IMR-90 (cell line): ENCODE measurements around the gene ADCY9. TPM values are rescaled to one million over a fixed set of nuclear protein-coding genes. Genes with fewer than 3 reads are reported as not detected.

Source experiments
- ATAC-seq: fragments of 200-7000 bp; cut with Tn5 transposase; 2 replicates; pipeline ENCODE4 v1.9.1; 2020; ENCODE audit warnings: low read depth, mild to moderate bottlenecking, moderate library complexity
- BruUV-seq: library from RNA; stranded (reverse); fragments of 400-500 nt; replicated peaks from 2 replicates; lab custom pipeline; 2021; lab: Mats Ljungman, UMichigan
- CTCF ChIA-PET: fragments of 300-600 bp; formaldehyde crosslinking; extraction: SDS; loops from one replicate; lab custom pipeline; 2021; ENCODE audit warnings: antibody characterized with exemption; lab: Yijun Ruan, JAX
- POLR2A ChIA-PET: fragments of 300-600 bp; sonication (Branson Sonifier 250); formaldehyde crosslinking; loops from one replicate; lab custom pipeline; 2022; ENCODE audit warnings: antibody characterized with exemption; ENCODE audit not compliant: unreplicated experiment; lab: Charles Lee
- DNase-seq: peaks from one replicate; pipeline ENCODE4 v3.0.0; 2013
- H2AFZ ChIP-seq: replicated peaks from 2 replicates; pipeline ENCODE3; 2013; ENCODE audit warnings: low read length, mild to moderate bottlenecking; ENCODE audit not compliant: poor library complexity
- H2AK5ac ChIP-seq: 2 replicates; pipeline ENCODE4 v1.6.1; 2013; ENCODE audit warnings: low read depth, low read length, inconsistent platforms
- H2AK9ac ChIP-seq: replicated peaks from 2 replicates; pipeline ENCODE3; 2013; ENCODE audit warnings: mild to moderate bottlenecking, low read depth, low read length, moderate library complexity; ENCODE audit not compliant: poor library complexity
- H2BK120ac ChIP-seq: 2 replicates; pipeline ENCODE4 v1.6.1; 2013; ENCODE audit warnings: low read depth, low read length, inconsistent platforms
- H2BK15ac ChIP-seq: 3 replicates; pipeline ENCODE4 v1.6.1; 2013; ENCODE audit warnings: low read depth, low read length, inconsistent platforms
- H2BK20ac ChIP-seq: 2 replicates; pipeline ENCODE4 v1.6.1; 2013; ENCODE audit warnings: low read depth, mild to moderate bottlenecking, inconsistent platforms, low read length, moderate library complexity
- H2BK5ac ChIP-seq: 2 replicates; pipeline ENCODE4 v1.6.1; 2013; ENCODE audit warnings: mild to moderate bottlenecking, low read depth, low read length, inconsistent platforms; ENCODE audit not compliant: poor library complexity, severe bottlenecking
- H3K14ac ChIP-seq: replicated peaks from 2 replicates; pipeline ENCODE4 v1.6.1; 2013; ENCODE audit warnings: low read depth, low read length, inconsistent platforms
- H3K18ac ChIP-seq: 2 replicates; pipeline ENCODE4 v1.6.1; 2013; ENCODE audit warnings: low read depth, low read length, control low read depth
- H3K23ac ChIP-seq: 2 replicates; pipeline ENCODE4 v1.6.1; 2013; ENCODE audit warnings: low read depth, low read length, inconsistent platforms
- H3K27ac ChIP-seq: 2 replicates; pipeline ENCODE4 v1.5.1; 2013; ENCODE audit warnings: mild to moderate bottlenecking, control low read depth, low read length; ENCODE audit not compliant: insufficient read depth
- H3K27me3 ChIP-seq: 2 replicates; pipeline ENCODE4 v1.6.1; 2013; ENCODE audit warnings: low read length; ENCODE audit not compliant: control insufficient read depth, insufficient read depth
- H3K36me3 ChIP-seq: 2 replicates; pipeline ENCODE4 v1.6.1; 2013; ENCODE audit warnings: low read length, mixed read lengths; ENCODE audit not compliant: control insufficient read depth, insufficient read depth
- H3K4ac ChIP-seq: 2 replicates; pipeline ENCODE4 v1.6.1; 2013; ENCODE audit warnings: low read depth, low read length, inconsistent platforms
- H3K4me1 ChIP-seq: 2 replicates; pipeline ENCODE4 v1.6.1; 2013; ENCODE audit warnings: low read length, mixed read lengths; ENCODE audit not compliant: control insufficient read depth, insufficient read depth
- H3K4me2 ChIP-seq: 2 replicates; pipeline ENCODE4 v1.6.1; 2013; ENCODE audit warnings: low read depth, mild to moderate bottlenecking, control low read depth, low read length, moderate library complexity
- H3K4me3 ChIP-seq: 2 replicates; pipeline ENCODE4 v1.5.1; 2013; ENCODE audit warnings: low read depth, mild to moderate bottlenecking, control low read depth, low read length, moderate library complexity; ENCODE audit not compliant: insufficient read depth
- H3K56ac ChIP-seq: 2 replicates; pipeline ENCODE4 v1.6.1; 2013; ENCODE audit warnings: low read length, inconsistent platforms; ENCODE audit not compliant: insufficient read depth; ENCODE audit errors: extremely low read depth
- H3K79me1 ChIP-seq, 2 experiments: 2 replicates each; pipeline ENCODE4 v1.6.1; 2013; ENCODE audit warnings: low read length in 2 of 2, inconsistent platforms in 1 of 2, low read depth in 1 of 2
- H3K9ac ChIP-seq: 2 replicates; pipeline ENCODE4 v1.6.1; 2013; ENCODE audit warnings: low read depth, low read length, control low read depth
- H3K9me1 ChIP-seq: 2 replicates; pipeline ENCODE4 v1.6.1; 2013; ENCODE audit warnings: low read length, inconsistent platforms; ENCODE audit not compliant: insufficient read depth
- H3K9me3 ChIP-seq: 2 replicates; pipeline ENCODE4 v1.6.1; 2013; ENCODE audit warnings: low read length; ENCODE audit not compliant: control insufficient read depth, insufficient read depth
- H4K20me1 ChIP-seq: 2 replicates; pipeline ENCODE4 v1.6.1; 2013; ENCODE audit warnings: low read length, inconsistent platforms; ENCODE audit not compliant: insufficient read depth
- H4K5ac ChIP-seq: 2 replicates; pipeline ENCODE4 v1.6.1; 2013; ENCODE audit warnings: mild to moderate bottlenecking, low read depth, low read length, control low read depth
- H4K8ac ChIP-seq, 2 experiments: 2 replicates each; pipeline ENCODE4 v1.6.1; 2013; ENCODE audit warnings: low read depth in 2 of 2, low read length in 2 of 2, control low read depth in 1 of 2, inconsistent platforms in 1 of 2
- H4K91ac ChIP-seq: 2 replicates; pipeline ENCODE4 v1.6.1; 2013; ENCODE audit warnings: low read depth, low read length, inconsistent platforms; ENCODE audit not compliant: insufficient read depth
- CEBPB ChIP-seq: IDR thresholded peaks from 2 replicates; pipeline ENCODE4 v1.6.1; 2012; ENCODE audit warnings: low read depth, low read length, improper control_type of control experiment
- CTCF ChIP-seq: conservative IDR thresholded peaks from 2 replicates; pipeline ENCODE4 v1.5.1; 2012; ENCODE audit warnings: mild to moderate bottlenecking, low read depth, low read length, improper control_type of control experiment
- FOS ChIP-seq: fragments of 150-350 bp; IDR thresholded peaks from 2 replicates; pipeline ENCODE4 v1.6.1; 2016; ENCODE audit warnings: low read depth, low read length
- MAZ ChIP-seq: IDR thresholded peaks from 2 replicates; pipeline ENCODE4 v1.6.1; 2012; ENCODE audit warnings: low read depth, mild to moderate bottlenecking, low read length, improper control_type of control experiment, moderate library complexity, borderline replicate concordance
- MXI1 ChIP-seq: IDR thresholded peaks from 2 replicates; pipeline ENCODE4 v1.6.1; 2012; ENCODE audit warnings: low read depth, mild to moderate bottlenecking, low read length, moderate library complexity, borderline replicate concordance
- NFE2L2 ChIP-seq: fragments of 150-350 bp; IDR thresholded peaks from 2 replicates; pipeline ENCODE4 v1.6.1; 2016; ENCODE audit warnings: low read depth, mild to moderate bottlenecking, low read length
- RFX5 ChIP-seq: IDR thresholded peaks from 2 replicates; pipeline ENCODE4 v1.8.0; 2012; ENCODE audit warnings: low read depth, mild to moderate bottlenecking, low read length, moderate library complexity
- WGBS, 2 experiments: methylation state at CpG; one replicate each; pipeline versions ENCODE4 v1.1.5 to v1.1.7; 2013; ENCODE audit warnings: missing lambda C conversion rate in 2 of 2; ENCODE audit not compliant: insufficient read length in 1 of 2; ENCODE audit errors: extremely low coverage in 2 of 2; 5-methylcytosine and 5-hydroxymethylcytosine counted together
- dilution Hi-C: fragments of 300-500 bp; cut with HindIII; formaldehyde crosslinking; loops from one replicate; pipeline ENCODE4 v1.14.3; 2018; ENCODE audit warnings: low sequenced_read_pairs; ENCODE audit not compliant: unreplicated experiment
- in situ Hi-C: fragments of 300-500 bp; cut with MboI; formaldehyde crosslinking; loops from 3 replicates; pipeline ENCODE4 v1.14.3; 2019; ENCODE audit warnings: low sequenced_read_pairs, inconsistent platforms, mixed read lengths
- intact Hi-C: fragments of 100-400 bp; cut with micrococcal nuclease; formaldehyde crosslinking; loops from 2 replicates; pipeline ENCODE4 v1.10.0; 2022
- polyA plus RNA-seq, 3 experiments: library from polyadenylated mRNA; depleted of rRNA; stranded (reverse); fragments of >200 nt; gene quantifications; 2 replicates each; pipeline ENCODE4 v1.2.3, GENCODE V29; 2012; ENCODE audit warnings: low replicate concordance in 1 of 3
- total RNA-seq: library from RNA; depleted of rRNA; stranded (reverse); fragments of >200 nt; gene quantifications from 2 replicates; pipeline ENCODE4 v1.2.3, GENCODE V29; 2012
- TF ChIP-seq, protein P1 (sequence below): fragments of 150-350 bp; IDR thresholded peaks from 2 replicates; pipeline ENCODE4 v1.6.1; 2016; ENCODE audit warnings: low read depth, mild to moderate bottlenecking, low read length, moderate library complexity, borderline replicate concordance

The ADCY9 gene
- total and polyA plus RNA-seq, 2 of the 4 experiments (the other 2 are of a cell fraction), result 5.4 to 12.5 TPM

GRCh38 chr16:4077174-4077649 is 39.0 kb downstream of the ADCY9 start:
- H3K56ac ChIP-seq, result no peak overlapping the region
- H2BK15ac ChIP-seq, result no peak overlapping the region
- DNase-seq (no peak), ATAC-seq (no peak)
- no peak overlapping the region for H3K27ac ChIP-seq
- H2AFZ ChIP-seq, result no peak overlapping the region
- peaks cover 8% of the 10 kb centered on the region; the same call in 1 of the 2 replicates for H4K20me1 ChIP-seq
- H3K4ac ChIP-seq, result no peak overlapping the region
- H3K18ac ChIP-seq, result no peak overlapping the region
- H3K36me3 ChIP-seq, result peaks cover 2% of the 10 kb centered on the region; the same call in 1 of the 2 replicates
- H2BK20ac ChIP-seq, result no peak overlapping the region
- no TSS peak for BruUV-seq
- no peak overlapping the region for H2BK120ac ChIP-seq
- no peak overlapping the region for H3K14ac ChIP-seq
- H3K79me1 ChIP-seq, result peaks cover 13 to 76% of the 10 kb centered on the region in 2 experiments
- no peak overlapping the region for H3K23ac ChIP-seq
- TF ChIP-seq CTCF (no peak), FOS (no peak), MAZ (no peak), MXI1 (no peak), RFX5 (no peak), NFE2L2 (no peak), CEBPB (no peak)
- TF ChIP-seq, protein P1, sequence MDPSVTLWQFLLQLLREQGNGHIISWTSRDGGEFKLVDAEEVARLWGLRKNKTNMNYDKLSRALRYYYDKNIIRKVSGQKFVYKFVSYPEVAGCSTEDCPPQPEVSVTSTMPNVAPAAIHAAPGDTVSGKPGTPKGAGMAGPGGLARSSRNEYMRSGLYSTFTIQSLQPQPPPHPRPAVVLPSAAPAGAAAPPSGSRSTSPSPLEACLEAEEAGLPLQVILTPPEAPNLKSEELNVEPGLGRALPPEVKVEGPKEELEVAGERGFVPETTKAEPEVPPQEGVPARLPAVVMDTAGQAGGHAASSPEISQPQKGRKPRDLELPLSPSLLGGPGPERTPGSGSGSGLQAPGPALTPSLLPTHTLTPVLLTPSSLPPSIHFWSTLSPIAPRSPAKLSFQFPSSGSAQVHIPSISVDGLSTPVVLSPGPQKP, result no peak
- peaks cover 4% of the 10 kb centered on the region; the same call in 1 of the 2 replicates for H3K9me1 ChIP-seq
- no peaks in the 10 kb centered on the region for H3K27me3 ChIP-seq
- dilution Hi-C loops (no loop called here), intact Hi-C loops (no loop called here), in situ Hi-C loops (no loop called here)
- ChIA-PET POLR2A (no interaction called here), CTCF (no interaction called here)
- no peak overlapping the region for H4K5ac ChIP-seq
- no peak overlapping the region for H3K4me2 ChIP-seq
- H2BK5ac ChIP-seq, result no peak overlapping the region
- H3K4me1 ChIP-seq, result peaks cover 4% of the 10 kb centered on the region
- no peaks in the 10 kb centered on the region for H3K9me3 ChIP-seq
- 100% methylated on average over 1 of the region's 6 CpGs; no CpG with 5 or more reads in 1 of the 2 experiments for WGBS, 2 experiments
- H4K8ac ChIP-seq, result no peak overlapping the region
- H3K4me3 ChIP-seq, result no peak overlapping the region
- H4K91ac ChIP-seq, result no peak overlapping the region
- no peak overlapping the region for H3K9ac ChIP-seq
- H2AK5ac ChIP-seq, result no peak overlapping the region
- H2AK9ac ChIP-seq, result no peak overlapping the region
